Loucy (cell line): Measurements from ENCODE around the gene HOMER1.

Experiments
- CTCF ChIP-seq: fragments of 200-600 bp; sonication (generic); conservative IDR thresholded peaks from 2 replicates; pipeline ENCODE4 v1.5.1; 2014; ENCODE audit warnings: mild to moderate bottlenecking, antibody characterized with exemption, low read length
- EZH2phosphoT487 ChIP-seq: fragments of 200-600 bp; IDR thresholded peaks from 2 replicates; pipeline ENCODE4 v1.6.1; 2018; ENCODE audit warnings: antibody characterized with exemption, mild to moderate bottlenecking, moderate library complexity, borderline replicate concordance

GRCh38 chr5:79546782-79547428 lies 33.0 kb upstream of the HOMER1 start:
- TF ChIP-seq CTCF: no peak
- no peak for TF ChIP-seq EZH2phosphoT487
